ENCODE measurements around the gene FBLN2. TPM values are rescaled to one million over a fixed set of nuclear protein-coding genes. Genes with fewer than 3 reads are reported as not detected.

The FBLN2 gene
- total RNA-seq, 1 donor from 2014 or later: 413 TPM

DNA sequence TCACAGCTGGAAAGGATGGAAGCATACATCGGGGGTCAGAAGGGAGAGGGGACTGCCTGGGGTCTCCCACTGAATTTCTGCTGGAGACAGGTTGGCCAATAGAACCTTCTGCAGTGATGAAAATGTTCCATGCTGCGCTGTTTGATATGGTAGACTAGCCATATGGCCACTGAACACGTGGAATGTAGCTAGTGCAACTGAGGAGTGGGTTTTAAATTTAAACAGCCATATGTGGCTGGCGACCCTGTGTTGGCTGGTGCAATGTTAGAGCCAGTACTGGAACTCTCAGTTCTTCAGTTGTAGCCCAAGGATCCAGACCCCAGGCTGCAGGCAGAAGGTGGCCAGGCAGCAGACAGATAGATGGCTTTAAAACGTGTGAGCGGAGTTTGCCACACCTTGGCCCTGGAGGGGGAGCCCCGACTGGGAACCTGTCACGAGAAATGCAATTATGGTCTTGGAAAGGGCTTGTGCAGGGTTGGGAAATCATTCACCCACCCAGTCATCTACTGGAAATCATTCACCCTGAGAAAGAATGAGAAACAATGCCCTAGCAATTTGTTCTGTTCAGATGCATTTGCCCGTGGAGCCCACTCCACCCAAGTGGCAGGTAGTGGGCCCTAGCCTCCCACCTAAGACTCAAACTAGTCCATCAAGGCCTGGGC lies 127.6 kb downstream of the FBLN2 start:
- no peak overlapping the region for H3K27ac Mint-ChIP-seq (ENCODE audit: unreplicated experiment)
- H3K9me3 Mint-ChIP-seq (ENCODE audit: low read depth): no peaks in the 10 kb centered on the region
- no peak overlapping the region for H3K4me3 Mint-ChIP-seq (ENCODE audit: unreplicated experiment)
- H3K36me3 Mint-ChIP-seq (ENCODE audit: low read depth): no peaks in the 10 kb centered on the region
- peaks cover 63% of the 10 kb centered on the region for H3K27me3 Mint-ChIP-seq (ENCODE audit: low read depth)
- no peak for DNase-seq (ENCODE audit: low spot score)
- TF ChIP-seq, protein P1, sequence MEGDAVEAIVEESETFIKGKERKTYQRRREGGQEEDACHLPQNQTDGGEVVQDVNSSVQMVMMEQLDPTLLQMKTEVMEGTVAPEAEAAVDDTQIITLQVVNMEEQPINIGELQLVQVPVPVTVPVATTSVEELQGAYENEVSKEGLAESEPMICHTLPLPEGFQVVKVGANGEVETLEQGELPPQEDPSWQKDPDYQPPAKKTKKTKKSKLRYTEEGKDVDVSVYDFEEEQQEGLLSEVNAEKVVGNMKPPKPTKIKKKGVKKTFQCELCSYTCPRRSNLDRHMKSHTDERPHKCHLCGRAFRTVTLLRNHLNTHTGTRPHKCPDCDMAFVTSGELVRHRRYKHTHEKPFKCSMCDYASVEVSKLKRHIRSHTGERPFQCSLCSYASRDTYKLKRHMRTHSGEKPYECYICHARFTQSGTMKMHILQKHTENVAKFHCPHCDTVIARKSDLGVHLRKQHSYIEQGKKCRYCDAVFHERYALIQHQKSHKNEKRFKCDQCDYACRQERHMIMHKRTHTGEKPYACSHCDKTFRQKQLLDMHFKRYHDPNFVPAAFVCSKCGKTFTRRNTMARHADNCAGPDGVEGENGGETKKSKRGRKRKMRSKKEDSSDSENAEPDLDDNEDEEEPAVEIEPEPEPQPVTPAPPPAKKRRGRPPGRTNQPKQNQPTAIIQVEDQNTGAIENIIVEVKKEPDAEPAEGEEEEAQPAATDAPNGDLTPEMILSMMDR (IDR thresholded peaks at IDR 0.05): no peak
- H3K4me1 Mint-ChIP-seq (ENCODE audit: low read depth): no peaks in the 10 kb centered on the region

DNA sequence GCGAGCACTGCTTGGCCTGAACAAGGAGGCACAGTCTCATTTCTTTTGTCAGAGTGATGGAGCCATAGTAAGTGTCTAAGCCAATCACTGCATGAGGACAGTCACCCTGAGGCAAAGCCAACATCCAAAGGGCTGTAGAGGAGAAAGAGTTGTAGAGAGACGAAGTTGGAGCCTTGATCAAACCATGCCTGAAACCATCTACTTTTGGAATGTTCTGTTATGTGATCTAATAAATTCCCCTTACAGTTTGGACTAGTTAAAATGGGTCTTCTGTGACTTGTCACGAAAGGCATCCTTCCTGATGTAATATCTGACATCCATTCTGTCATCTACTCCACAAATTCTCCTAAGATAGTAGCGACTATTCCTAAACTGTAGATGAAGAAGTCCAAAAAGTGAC lies 128.3 kb downstream of the FBLN2 start:
- Mint-ChIP-seq H3K4me1 (ENCODE audit: low read depth) (no peaks in the 10 kb centered on the region), H3K27ac (ENCODE audit: unreplicated experiment) (no peak overlapping the region), H3K4me3 (ENCODE audit: unreplicated experiment) (no peak overlapping the region), H3K36me3 (ENCODE audit: low read depth) (no peaks in the 10 kb centered on the region), H3K9me3 (ENCODE audit: low read depth) (no peaks in the 10 kb centered on the region), H3K27me3 (ENCODE audit: low read depth) (peaks cover 58% of the 10 kb centered on the region)
- DNase-seq (ENCODE audit: low spot score): no peak
- TF ChIP-seq, protein P1 (IDR thresholded peaks at IDR 0.05): no peak

GRCh38 chr3:13681931-13682330 lies 133.0 kb downstream of the FBLN2 start:
- Mint-ChIP-seq H3K27ac (ENCODE audit: unreplicated experiment) (no peak overlapping the region), H3K27me3 (ENCODE audit: low read depth) (peaks cover 56% of the 10 kb centered on the region), H3K4me3 (ENCODE audit: unreplicated experiment) (no peak overlapping the region), H3K9me3 (ENCODE audit: low read depth) (no peaks in the 10 kb centered on the region), H3K4me1 (ENCODE audit: low read depth) (no peaks in the 10 kb centered on the region), H3K36me3 (ENCODE audit: low read depth) (no peaks in the 10 kb centered on the region)
- TF ChIP-seq, protein P1 (IDR thresholded peaks at IDR 0.05): no peak
- DNase-seq (ENCODE audit: low spot score): no peak

GRCh38 chr3:13682331-13683013 lies 133.5 kb downstream of the FBLN2 start:
- H3K27me3 Mint-ChIP-seq (ENCODE audit: low read depth): peaks cover 58% of the 10 kb centered on the region
- DNase-seq (ENCODE audit: low spot score): no peak
- TF ChIP-seq, protein P1 (IDR thresholded peaks at IDR 0.05): no peak
- H3K9me3 Mint-ChIP-seq (ENCODE audit: low read depth): no peaks in the 10 kb centered on the region
- no peaks in the 10 kb centered on the region for H3K4me1 Mint-ChIP-seq (ENCODE audit: low read depth)
- no peaks in the 10 kb centered on the region for H3K36me3 Mint-ChIP-seq (ENCODE audit: low read depth)
- no peak overlapping the region for H3K4me3 Mint-ChIP-seq (ENCODE audit: unreplicated experiment)
- no peak overlapping the region for H3K27ac Mint-ChIP-seq (ENCODE audit: unreplicated experiment)

DNA sequence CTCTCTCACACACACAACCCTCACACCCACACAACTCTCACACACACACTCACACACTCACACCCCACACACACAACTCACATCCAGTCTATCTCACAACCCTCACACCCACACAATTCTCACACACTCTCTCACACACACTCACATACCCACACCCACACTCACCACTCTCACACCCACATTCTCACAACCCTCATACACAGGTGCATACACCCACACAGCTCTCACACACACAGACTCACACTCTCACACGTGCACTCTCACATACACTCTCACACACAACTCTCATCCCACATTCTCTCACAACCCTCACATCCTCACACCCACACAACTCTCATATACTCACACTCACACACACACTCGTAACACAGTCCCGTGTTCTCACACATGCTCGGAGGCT lies 134.4 kb downstream of the FBLN2 start:
- peaks cover 61% of the 10 kb centered on the region for H3K27me3 Mint-ChIP-seq (ENCODE audit: low read depth)
- H3K36me3 Mint-ChIP-seq (ENCODE audit: low read depth): no peaks in the 10 kb centered on the region
- DNase-seq (ENCODE audit: low spot score): no peak
- H3K9me3 Mint-ChIP-seq (ENCODE audit: low read depth): no peaks in the 10 kb centered on the region
- H3K4me1 Mint-ChIP-seq (ENCODE audit: low read depth): no peaks in the 10 kb centered on the region
- H3K27ac Mint-ChIP-seq (ENCODE audit: unreplicated experiment): no peak overlapping the region
- TF ChIP-seq, protein P1 (IDR thresholded peaks at IDR 0.05): no peak
- H3K4me3 Mint-ChIP-seq (ENCODE audit: unreplicated experiment): no peak overlapping the region
